Measurements from ENCODE around the gene RPL27A.

RPL27A gene

DNA sequence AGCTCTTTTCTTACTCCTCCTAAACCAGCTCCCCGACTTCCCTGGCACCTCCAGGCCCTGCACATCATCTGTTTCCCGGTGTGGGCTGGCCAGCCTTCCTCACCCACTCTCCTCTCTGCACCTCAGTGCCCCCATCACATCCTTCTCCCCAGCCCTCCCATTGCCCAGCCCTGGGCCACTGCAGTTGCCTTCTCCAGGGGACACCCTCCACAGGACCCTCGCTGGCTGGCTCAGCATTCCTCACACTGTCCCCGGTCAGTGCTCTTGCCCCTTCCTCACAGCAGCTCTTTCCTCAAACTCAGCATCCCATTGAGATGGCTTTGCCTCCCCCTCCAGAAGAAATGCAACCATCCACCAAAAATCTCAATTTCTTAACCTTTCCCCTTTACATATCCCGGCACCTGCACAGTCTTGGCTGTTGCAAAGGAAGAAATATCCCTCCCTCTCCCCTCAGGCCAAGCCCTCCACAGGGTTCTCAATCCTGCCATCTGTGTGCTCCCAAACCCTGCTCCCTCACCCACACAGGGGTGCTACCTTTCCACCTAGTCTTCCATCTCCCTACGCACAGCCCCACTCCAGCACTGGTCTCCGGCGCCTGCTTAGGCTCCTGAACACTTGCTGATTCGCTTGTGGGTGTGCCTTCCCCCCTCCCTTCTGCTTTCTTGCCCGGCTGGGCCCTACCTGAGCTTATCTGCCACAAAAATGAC lies 19.5 kb downstream of the RPL27A start:
- no peak for DNase-seq

DNA sequence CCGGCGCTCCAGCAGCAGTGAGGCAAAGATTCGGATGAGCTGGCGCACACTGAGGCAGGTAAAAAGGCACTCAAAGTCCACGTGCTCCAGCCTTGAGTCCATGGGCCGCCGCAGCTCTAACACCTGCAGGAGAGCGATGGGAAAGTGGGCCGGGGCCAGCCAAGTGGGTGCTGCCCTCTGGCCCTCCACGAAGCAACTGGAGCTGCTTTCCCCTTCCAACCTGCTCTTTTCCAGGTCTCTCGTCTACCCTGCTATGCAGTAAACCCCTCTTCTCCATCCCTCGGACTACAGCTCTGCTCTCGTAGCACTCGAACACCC lies 20.0 kb downstream of the RPL27A start:
- no peak for DNase-seq

DNA sequence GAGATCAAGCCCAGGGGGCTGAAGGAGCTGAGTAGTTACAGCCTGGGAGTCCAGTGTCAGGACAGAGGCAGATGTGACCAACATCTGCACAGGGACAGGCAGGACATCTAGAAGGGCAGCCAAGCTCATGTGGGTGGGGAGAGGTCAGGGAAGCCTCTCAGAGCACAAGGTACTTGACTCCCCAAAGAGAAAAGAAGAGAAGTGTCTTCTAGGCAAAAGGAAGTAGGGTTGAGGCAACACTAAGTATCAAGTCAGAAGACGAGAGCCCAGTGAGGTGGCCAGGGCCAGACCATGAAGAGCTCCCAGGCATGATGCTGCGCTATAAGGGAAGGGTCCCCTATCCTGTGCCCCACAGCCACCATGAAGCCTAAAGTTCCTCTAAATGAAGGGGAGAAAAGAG lies 21.5 kb downstream of the RPL27A start:
- DNase-seq = no peak

DNA sequence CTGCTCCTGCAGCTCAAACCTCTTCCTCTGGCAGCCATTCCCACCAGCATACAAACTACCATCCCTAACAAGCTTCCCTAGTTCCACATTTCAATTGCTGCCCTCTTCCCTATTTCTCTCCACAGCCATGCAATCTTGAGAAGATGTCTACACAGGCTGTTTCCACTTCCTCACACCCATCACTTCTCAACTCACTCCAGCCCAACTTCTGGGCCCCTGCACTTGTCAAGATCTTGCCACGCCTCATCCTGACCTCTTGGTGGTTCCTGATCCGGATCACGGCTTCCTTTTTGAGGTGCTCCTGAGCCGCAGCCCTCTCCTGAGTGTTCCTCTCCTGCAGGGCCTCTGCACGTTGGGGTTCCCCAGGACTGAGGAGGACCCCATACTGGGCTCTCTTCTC lies 22.6 kb downstream of the RPL27A start:
- no peak for DNase-seq

DNA sequence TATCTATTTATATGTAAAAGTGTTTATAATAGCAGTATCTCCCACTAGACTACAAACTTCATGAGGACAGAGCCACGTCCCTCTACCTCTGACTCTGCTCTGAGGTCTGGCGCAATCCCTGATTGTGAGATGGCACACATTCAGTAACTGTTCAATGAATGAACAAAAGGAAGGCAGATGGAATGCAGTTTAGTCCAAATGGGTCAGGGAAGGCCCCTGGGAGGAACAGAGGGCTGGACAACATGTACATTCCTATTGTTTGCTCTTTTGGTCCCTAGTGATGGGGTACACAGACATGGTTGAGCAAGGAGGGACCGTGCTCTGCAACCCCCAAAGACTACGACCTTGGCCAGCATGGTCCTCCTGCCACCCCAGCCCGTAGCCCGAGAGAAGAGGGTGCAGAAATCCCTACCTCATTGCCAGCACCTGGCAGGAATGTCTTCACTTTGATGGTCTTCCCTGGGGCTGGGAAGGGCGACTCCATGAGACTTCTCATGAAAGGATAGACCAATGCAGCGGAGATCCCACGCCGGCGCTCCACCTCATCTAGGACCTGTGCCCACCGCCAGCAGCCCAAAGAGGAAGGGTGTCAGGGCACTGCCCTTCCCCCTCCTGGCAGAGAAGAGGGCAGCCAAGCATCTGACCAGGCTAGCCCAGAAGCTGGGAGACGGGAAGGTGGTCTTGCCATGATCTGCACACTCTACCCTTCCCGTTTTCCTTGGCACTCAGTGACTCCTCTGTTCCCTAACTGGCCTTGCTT lies 24.3 kb downstream of the RPL27A start:
- DNase-seq = no peak

DNA sequence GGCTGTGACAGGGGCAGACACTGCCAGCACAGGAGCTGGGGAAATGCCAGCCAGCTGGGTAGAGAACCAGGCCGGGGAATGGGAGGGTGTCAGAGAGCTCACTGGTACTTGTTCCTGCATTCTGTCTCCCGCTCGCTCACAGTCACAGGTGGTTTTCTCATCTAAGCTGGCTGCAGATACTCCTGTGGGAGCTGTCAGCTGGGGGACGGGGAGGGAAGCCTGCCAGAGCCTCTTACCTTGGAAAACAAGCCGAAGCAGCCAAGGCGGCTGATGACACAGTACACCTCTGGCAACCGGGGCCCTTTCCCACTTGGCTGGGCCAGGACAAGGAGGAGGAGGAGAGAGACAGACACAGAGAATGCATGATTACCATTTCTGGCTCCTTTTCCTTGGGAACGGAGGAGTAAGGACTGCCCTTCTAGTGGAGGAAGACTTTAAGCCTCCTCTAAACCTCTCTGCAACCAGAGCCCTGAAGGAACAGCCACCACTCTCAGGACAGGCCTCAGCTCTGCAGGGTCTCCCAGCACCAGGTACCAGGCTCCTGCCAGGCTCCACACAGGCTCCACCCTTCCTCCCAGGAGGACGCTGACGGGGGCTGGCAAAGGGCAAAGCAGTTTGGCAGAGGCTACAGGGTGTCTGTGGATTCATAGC lies 25.1 kb downstream of the RPL27A start:
- DNase-seq = no peak

DNA sequence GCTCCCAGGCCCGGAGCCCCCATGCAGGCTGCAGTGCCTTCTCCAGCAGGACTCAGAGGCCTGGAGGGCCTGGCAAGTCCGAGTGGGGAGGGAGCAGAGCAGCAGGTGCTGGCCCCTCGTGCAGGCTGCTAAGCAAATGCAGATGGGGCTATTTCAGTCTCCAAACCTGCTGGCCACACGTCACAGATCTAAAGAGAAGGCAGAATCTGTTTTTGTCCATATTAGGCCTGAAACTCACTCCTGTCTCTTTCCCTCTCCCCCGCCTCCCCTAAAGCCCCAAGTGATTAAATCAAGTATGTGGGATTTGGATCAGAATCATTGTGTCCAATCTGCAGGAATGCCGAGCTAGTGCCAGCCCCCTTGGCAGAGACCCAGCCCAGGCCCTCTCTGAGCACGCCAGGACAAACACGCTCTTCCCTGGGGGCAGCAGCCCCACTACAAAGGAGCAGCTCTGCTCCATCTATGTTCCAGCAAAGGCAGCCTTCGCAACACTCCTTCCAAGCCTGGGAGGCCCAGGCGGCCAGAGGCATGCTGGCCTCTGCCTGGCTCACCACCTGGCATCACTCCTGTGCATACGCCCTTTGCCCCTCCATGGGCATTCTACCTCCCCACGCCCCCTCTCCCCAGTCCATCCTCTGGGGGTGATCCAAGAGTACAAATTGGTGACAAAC lies 26.5 kb downstream of the RPL27A start:
- DNase-seq = peak; percentile 99

DNA sequence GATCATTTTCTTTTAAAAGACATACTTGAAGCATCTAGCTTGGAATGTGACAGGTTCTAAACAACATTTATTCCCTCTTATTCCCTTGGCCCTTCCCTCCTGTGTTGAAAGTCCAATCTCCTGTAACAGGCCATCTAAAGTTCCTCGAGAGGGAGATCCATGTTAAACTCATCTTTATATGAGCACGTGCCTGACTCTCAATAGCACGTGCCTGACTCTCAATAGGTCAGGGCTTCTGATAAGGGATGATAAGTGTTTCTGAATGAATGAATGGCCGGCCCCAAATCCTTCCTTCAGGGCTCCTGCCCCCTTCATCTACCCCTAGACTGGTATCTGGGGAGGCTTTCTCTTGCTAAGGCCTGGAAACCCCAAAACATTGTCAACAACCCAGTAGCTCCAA lies 27.2 kb downstream of the RPL27A start:
- no peak for DNase-seq

DNA sequence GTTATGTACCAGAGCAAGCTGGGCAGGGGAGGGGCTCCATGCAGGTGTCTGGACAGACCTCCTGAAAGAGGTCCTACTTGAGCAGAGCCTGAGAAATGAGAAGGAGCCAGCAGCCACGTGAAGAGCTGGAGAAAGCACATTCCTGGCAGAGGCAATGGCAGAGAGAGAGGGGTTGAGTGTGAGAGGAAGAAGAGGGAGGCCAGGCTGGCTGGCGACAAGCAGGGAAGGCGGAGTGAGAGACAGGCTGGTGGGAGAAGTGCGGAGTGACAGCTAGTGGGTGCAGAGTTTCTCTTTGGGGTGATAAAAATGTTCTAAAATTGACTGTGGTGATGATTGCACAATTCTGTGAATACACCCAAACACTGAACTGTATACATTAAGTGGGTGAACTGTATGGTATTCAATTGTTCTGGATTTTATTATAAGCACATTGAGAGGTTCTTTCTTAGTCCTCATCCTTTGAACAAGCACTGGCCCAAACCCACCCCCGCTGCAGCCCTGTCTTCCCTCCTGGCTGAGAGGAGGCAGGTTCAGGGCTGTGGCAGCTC lies 29.4 kb downstream of the RPL27A start:
- no peak for DNase-seq

DNA sequence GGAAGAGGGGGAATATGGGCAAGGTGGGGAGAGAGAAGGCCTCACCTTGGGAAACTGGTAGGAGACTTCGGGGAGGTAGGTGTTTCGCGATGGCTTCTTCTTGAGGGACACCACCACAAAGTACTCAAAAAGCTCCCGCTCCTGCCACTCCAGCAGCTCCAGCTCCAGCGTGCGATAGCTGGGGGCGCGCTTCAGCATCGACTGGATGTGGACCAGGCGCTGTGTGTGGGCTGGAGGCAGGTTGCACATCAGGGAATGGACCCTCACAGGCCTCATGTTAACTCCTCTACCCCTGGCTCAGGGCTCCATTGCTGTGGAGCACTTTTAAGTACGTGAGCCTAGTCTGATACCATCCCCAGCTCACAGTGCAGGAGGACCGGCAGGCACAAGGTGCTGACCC lies 29.9 kb downstream of the RPL27A start:
- no peak for DNase-seq

DNA sequence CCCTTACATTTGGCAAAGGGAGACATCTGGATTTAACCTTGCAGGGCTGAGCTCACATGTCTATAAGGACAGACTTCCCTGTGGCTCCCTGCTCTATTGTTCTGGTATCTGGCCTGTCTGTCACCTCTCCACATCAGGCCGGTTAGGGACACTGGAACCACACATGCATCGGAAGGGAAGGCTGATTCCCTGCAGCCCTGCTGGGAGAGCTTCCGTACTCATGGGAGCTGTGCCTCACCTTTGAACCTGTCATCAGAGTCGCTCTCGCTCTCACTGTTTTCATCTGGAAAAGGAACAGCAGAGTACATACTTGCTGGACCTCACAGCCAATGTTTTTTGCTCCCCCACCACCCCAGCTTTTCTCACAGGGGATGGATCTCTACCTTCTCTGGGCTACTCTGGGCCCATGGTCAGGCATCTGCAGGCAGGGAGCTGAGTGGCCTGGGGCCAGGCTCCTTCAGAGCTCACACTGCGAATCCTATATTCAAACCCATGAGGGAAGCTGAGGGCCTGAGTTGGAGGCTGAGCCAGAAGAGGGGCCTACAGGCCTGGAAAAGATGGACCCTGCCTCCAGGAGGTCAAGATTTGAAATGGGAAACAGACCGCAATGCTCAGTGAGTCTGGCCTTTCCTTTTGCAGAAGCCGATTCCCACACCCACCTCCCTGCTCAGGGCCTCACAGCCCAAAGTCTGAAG lies 31.3 kb downstream of the RPL27A start:
- DNase-seq = no peak

DNA sequence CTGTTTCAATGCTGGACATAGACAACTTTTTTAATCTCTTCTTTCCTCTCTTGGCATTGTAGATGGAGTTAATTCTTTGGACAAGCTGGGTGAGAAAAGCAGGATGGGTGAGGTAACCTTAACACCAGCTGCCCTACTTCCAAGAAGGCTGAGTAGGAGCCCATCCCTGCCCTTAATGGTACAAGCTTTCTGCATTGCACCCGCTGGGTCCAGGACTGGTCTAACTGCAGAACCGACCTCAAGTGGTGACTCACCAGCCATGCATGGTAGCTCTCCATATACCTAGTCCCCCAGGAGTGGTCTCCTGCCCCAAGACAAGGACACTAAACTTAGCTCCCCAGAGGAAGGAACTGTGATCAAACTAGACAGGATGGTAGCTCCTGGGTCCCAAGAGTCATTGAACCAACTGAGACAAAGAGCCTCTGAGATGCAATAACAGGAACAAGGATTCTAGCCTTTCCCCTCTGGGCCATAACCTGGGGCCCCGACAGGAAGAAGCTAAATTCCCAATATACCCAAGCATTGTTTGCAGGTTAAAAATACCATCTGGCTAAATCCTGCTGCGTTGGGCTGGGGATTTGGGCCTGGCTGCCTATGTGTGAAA lies 32.1 kb downstream of the RPL27A start:
- DNase-seq = no peak

DNA sequence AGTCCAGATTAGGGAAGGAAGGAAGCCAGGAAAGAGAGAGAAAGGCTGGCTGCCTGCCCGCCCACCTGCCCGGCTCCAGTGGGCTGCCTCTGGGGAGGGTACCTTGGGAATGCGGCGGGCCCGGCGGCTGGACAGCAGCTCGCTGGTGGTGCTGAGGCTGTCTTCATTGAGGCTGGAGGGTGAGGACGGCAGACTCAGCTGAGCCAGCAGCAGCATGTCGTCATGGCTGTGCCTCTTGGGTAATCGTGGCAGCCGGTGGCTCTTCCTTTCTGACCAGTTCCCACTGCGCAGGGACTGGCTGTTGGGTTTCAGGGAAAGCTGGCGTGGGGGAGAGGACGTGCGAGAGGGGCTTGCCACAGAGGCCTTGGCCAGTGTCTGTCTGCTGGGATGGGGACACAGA lies 32.9 kb downstream of the RPL27A start:
- no peak for DNase-seq

DNA sequence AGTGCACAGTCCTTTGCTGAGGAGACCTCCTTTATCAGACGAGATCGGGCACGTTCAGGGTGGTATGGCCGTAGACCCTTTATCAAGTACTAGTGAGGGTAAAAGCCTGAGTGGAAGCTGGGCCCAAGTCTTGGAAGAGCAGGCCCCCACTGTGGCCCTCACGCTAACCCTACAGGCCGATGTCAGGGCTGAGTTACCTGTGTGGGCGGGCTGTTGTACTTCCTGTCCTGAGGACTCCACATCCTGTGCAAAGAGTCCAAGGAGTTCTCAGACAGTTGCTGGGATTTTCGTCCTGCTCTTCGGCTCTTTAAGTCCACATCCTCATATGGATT lies 34.9 kb downstream of the RPL27A start:
- DNase-seq = no peak

DNA sequence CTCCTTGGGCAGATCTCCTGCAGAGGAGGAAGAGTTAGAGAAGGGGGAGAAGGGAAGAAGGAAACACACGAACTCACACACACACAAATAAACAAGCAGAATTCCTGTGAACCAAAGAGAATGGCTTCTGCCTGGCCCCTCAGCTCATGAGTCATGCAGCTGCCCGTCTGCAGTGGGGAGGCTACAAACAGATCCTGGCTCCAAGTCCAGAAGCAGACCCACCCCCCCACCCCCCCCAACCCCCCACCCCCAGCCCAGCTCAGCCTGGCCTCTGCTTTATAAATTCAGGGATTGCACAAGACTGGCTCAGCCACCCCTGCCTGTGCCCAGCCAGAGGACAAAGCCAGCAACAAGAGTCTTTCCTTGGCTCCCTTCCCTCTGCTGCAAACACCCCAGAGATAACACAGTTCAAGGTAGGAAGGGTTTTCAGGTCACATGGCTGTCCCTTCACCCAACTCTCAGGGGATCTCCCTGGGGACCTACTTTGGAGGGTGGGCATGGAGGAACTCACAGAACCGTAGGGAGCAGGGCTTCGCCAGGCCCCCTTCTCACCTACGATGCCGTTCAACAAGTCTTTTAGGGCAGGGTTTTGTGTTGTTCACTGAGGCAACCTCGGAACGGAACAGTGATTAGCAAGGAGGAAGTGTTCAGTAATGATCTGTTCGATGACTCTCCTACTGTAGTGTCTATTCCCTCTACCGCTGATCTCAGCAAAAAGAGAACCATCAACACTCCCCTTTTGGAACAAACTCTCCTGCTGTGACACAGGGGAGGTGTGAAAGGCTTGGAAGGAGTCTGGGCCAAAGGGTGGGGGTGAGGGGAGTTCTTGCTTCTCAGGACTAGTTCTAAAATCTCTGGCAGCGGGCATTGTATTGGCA lies 35.5 kb downstream of the RPL27A start:
- DNase-seq = peak; percentile 96

DNA sequence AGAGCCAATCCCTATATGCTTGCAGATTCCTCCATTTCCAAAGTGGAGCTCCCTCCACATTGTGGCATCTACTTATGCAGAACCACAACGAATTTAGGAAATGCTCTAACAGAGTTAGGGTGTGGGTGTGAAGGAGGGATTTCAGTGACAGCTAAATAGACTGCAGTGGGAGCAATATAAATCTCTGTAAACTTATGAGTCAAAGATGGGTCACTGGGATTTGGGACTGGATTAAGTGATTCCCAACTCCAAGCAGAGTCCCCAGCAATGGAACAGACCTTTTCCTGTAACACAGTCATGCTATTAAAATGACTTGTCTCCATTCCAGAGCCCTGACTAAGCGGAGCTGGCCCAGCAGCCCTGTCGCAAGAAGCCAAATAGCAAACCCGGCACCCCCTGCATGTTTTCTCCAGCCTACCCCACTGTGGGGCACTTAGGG lies 36.6 kb downstream of the RPL27A start:
- DNase-seq = peak; percentile 99

DNA sequence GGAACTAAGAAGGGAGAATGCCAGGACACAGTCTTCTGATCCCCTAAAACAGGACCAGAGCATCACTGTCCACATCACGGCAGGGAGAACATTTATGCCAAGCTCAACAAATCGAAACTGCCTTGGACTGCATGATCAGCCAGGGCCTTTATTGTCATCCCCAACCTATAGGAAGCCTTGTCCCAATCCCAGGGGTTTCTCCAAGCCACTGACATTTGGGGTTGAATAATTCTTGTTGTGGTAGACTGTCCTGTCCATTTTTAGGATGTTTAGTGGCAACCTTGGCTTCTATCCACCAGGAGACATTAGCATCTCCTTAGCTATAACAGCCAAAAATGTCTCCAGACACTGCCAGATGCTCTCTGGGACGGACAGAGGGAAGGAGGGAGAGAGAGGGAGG lies 37.1 kb downstream of the RPL27A start:
- peak; percentile 74 for DNase-seq

DNA sequence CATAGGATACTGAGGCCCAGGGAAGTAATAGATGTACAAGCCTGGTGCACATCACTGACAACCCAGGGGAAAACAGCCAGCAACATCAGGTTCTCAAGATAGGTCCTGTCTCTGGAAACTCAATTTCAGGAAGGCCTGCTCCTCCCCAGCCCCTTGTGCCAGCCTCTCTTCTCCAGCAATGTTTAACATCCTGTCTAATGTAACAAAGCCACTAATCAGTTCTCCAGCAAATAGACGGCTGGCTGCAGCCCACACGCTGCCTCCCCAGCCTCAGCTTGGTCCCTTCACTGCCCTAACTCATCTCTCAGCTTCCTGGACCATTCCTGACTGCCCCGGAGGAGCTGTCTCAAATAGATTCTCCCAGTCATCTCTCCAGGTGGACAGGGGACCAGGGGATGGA lies 37.8 kb downstream of the RPL27A start:
- DNase-seq = no peak

DNA sequence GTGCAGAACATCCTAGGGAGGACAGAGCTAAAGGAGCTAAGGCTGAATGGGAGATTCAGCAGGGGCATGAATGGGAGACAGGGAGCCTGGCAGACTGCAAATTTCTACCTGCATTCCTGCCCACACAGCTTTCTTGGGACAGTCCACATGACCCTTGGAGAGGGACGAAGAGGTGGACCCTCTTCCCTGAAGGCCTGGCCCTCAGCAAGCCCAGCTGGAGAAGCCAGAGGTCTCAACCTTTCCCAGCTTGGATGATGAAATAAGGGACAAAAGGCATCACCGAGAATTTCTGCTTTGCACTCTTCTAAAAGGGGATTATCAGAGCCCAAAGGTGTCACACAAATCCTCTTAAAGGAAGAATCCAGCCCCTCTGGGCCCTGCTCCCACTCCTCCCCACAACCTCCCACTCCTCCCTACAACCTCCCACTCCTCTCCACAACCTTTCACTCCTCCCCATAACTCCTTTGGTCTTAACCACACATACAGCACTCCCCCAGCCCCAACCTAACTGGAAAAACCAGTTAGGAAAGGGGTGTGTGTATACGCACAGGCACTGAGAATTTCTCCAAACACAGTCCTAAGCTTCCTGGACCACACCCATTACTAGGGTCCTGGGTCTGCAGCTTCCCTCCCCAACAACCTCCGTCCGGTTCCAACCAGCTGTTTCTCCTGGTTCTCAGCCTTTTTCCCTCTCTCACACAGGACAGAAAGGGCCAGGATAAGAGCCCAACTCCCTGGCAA lies 38.4 kb downstream of the RPL27A start:
- DNase-seq = no peak

Data from fibroblast of skin of scalp (primary cell).